GM18505 (cell line): ENCODE measurements around the gene MLLT3.

Experiments
- ATAC-seq: cut with Tn5 transposase; IDR thresholded peaks from one replicate; pipeline ENCODE4 v1.9.1; 2021; ENCODE audit not compliant: unreplicated experiment
- POLR2A ChIP-seq: IDR thresholded peaks from 4 replicates; pipeline ENCODE4 v1.6.1; 2011; ENCODE audit warnings: borderline replicate concordance; ENCODE audit not compliant: insufficient read depth, insufficient read length; ENCODE audit errors: extremely low read depth

Gene MLLT3

DNA sequence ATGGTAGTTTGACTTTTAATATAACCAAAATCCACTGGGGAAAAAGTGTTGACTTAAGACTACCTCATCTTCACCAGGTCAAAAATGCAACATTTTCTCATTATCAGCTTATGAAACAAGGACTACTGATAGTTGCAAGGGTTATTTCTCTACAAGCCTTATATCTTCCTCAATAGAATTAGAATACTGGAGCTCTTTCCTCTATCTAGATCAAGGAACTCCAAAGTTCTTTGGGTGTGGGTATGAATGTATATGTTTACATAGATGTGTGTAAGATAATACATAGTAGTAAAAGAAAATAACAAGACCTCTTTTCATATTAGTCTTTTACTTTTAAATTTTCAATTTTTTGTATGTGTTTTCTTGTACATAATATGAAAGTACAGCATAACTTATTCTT lies 244.5 kb downstream of the MLLT3 start:
- no peak for ATAC-seq
- no peak for TF ChIP-seq POLR2A

DNA sequence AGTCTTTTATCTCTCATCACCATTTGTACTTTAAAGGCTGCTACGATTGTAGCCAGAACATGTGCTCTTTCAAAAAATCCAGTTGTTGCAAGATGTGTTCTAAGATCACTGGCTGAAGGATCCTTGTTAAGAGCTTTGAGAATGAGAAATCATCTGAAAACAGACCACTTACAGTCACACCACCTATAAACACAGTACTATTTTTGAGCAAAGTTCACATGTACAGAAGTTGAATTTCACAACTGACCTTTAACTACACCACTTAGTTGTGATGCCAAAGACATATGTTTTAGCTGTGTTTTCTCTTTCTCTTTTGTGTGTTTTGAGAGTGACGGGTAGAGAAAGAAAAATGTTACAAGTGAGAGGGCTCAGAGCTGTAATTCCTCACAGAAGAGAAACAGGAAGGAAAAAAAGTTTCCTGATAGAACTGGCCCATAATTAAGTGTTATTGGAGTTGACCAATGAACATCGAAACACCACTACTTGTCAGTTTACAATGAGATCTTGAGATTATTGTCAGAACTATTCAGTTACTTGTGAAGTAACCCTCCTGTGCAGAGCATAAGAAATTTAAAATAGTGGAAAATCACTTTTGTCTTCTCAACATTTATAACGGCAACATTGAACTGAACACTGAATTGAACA lies 245.4 kb downstream of the MLLT3 start:
- no peak for TF ChIP-seq POLR2A
- ATAC-seq = no peak

DNA sequence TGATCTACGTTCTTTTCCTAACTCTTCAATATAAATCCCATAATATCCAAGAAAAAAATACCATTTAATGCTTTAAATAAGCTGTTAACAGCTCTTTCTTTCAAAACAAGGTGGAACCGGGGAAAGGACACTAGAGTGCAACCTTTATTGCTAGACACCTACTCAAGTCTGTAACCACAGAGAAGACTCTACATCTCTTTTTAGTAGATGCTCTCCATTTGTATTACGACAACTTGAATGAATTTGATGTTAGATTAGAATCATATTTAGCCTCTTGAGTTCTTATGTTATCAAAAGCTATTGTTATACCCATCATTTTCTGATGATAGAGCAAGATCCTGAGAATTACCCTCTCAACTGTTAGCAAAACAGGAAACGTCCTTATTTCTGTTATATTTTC lies 246.3 kb downstream of the MLLT3 start:
- no peak for ATAC-seq
- no peak for TF ChIP-seq POLR2A

DNA sequence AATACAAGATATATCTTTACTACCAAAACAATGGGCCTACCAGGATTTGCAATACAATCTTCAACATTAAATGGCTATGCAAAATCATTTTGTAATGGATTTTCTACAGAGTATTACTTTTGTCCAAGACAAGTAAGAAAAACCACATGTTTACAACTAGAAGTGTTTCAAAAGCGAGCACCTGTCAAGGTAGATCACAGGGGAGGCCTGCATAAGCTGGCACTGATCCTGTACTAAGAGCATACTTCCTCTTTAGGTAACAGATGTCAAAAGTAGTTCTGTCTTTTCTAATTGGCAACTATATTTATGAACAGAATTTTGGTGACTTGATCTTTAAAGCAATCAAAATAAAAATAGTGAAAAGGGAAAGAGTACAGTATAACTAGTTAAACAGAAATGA lies 249.0 kb downstream of the MLLT3 start:
- no peak for ATAC-seq

DNA sequence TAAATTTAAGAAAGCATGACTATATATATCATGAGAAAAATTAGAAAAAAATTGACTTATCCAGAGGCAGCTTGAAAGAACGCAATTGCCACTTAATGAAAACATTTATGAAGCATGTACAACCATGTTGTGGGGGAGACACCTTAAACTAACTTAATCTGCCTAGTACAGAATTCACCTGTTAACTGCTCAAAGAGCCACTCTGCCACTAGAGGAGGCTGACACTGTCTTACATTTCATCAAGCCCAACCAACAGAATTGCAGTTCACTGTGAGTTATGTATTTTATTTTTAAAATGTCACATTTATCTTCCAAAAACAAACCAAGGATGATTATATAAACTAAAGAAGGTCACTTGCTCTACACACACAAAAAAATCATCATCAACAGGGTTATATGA lies 252.9 kb downstream of the MLLT3 start:
- ATAC-seq = no peak
- TF ChIP-seq POLR2A = no peak

More for the DNA sequence above, 249.0 kb downstream of the MLLT3 start:
- TF ChIP-seq POLR2A = no peak

DNA sequence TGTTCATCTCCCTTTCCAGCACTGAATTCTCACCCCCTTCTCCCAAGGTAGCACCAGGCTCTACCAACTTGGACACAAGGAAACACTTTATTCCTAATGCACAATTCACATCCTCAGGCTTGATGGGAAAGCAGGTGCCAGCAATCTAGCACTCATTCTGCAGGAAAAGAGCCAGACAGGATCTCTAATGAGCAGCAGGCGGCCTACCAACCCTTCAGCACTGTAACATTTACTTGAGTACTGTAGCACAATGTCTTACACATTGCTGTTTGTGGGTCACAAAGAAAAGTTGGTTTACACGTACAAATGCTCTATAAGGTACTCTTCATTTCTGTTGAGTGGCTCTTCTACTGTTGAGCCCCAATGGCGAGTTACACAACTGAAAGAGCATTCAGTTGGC lies 254.4 kb downstream of the MLLT3 start:
- TF ChIP-seq POLR2A = no peak
- no peak for ATAC-seq

DNA sequence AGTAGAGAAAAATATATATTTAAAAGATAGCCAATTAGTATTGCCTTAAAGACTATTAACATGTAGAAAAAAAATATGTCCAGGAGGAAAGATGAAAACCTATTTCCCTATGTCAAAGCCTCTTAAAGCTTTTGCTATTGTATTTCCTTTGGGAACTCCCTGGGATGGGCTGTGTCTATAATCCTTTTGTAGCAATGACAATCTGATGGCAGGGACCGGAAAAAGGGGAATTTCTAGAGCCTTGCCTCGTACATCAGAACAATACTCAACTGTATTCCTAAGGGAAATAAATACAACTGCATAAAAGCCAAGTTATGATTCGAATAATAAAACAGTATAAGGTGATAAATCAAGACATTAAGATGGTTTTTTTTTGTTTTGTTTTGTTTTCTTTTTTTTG lies 257.3 kb downstream of the MLLT3 start:
- no peak for ATAC-seq
- TF ChIP-seq POLR2A = no peak

DNA sequence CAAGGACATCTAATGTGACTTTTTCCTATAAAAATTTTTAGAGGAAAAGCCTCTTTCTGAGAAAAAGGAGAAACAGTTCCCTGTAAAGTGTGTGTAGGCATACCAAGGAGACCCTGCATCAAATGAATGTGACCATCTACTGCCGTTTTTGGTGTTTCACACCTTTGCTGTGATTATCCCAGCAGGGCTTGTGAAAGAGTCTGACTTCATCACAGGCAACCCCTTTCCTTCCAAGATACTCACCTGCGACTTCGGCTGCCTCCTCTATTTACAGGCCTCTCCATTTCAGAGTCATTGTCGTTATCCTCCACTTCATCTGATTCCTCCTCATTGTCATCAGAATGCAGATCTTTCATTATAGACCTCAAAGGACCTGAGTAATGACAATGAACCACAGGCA lies 259.1 kb downstream of the MLLT3 start:
- no peak for ATAC-seq
- no peak for TF ChIP-seq POLR2A

DNA sequence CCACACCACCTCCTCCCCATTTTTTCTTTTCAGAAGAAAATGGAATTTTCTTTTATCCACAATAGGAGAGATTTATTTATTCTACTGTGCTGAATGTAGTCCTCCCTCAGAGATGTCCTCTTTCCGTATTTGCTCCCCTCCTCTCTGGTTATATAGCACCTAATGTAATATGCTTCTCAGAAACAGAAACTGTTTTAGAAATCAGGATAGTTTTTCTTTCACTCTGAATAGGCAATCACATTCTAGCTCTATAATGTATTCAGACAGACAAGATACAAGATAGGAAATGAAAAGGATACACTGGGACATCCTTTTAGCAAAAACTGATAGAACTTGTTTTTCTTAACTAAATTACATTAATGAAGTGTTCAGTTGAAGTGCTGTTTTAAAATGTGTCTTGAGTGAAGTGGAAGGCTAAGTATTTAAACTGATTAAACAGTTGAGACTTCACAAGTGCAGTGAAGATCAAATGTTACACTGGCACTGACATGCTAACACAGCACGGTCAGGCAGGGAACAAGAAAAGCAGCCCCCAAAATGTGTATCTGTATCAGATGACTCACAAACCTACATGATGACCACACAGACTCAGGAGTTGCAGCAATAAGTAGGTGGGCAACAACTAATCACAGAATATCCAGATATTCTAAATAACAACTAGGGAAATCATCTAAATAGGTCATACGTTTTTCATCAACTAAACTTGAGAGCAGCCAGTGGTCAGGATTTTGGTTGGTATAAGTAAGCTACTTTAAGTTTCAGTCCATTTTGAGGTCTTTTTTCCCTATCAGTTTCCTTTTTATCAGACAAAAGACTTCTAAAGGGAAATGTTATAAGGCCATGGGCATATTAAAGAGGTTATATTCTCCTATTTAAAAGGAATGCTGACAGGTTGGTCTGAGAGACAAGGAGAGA lies 260.4 kb downstream of the MLLT3 start:
- TF ChIP-seq POLR2A = no peak
- ATAC-seq = no peak

DNA sequence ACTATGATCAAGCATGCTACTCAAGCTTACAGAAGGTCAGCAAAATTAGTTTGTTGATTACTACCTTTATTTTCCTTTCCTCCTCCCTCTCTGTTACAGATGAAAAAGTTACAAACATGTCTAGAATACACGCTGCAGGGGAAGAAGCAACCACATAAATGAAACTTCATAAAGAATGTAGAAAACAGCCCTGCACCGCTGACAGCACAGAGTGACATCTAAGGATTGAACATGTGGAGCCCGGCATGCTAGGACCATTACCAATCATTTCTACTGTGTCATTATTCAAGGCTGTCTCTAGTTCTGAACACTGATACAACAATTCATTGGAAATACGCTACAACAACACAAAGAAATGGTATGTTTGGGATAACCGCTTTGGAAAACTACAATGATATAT lies 261.1 kb downstream of the MLLT3 start:
- ATAC-seq = no peak
- no peak for TF ChIP-seq POLR2A

DNA sequence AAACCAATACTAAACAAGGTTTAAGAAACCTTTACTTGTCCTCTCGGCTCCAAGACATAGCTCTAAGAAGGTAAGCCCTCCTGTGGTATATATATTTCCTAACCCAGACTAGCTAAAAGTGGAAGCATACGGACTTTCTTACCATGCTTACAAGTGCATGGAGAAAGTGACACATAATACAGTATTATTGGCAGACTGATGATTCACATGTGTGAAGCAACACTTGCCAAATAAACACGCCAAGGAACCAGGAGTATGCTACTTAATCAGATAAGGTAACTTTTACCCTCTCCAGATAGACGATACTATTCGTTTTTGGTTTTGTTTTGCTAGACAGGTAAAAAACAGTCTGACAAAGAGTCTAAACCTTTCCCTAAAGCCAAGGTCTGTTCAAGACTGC lies 264.1 kb downstream of the MLLT3 start:
- TF ChIP-seq POLR2A = no peak
- no peak for ATAC-seq

DNA sequence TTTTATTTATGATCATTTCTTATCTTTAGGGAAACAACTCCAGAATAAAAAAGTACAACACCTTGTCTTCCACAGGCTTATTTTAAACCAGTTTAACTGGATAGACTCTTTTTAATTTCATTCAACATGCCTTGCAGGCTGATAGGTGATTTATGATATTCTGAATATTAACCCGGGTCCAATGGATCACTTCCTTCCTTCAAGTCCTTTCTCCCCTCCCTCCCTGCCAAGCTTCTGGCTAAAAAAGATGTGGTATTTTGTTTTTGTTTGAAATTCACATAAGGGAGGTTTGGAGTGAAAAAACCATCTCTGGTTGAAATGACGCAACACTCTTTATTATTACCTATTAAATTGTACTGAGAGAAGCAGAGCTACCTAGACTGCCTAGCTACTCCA lies 265.3 kb downstream of the MLLT3 start:
- ATAC-seq = no peak
- no peak for TF ChIP-seq POLR2A

DNA sequence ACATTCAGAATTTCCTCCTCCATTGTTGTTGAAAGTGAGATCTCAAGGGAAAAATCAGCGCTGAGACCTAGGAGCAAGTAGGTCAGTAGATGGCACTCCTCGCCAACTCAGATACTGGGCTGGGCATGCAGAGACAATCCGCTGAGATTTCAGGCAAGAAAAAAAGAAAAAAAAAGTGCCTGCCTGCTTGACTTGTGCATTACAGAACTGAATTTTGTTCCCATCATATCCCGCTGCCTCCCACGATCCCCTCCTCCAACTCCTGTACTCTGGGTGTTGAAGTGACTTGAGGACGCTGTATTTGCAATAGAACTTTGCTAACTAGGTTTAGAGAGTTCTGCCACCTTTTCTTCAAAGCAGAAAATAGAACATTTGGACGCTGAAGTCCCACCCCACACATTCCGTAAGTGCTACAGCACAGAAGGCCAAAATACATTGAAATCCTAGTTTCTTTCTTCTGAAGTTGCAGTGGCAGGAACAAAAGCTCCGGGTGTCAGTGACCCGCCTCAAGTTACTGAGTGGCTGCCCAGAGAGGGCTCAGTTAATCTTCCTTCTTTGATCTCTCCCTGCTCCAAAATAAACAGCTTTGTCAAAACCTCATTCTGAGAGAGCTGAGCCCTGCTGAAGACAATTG lies 265.8 kb downstream of the MLLT3 start:
- ATAC-seq = peak; percentile 44
- TF ChIP-seq POLR2A = no peak

DNA sequence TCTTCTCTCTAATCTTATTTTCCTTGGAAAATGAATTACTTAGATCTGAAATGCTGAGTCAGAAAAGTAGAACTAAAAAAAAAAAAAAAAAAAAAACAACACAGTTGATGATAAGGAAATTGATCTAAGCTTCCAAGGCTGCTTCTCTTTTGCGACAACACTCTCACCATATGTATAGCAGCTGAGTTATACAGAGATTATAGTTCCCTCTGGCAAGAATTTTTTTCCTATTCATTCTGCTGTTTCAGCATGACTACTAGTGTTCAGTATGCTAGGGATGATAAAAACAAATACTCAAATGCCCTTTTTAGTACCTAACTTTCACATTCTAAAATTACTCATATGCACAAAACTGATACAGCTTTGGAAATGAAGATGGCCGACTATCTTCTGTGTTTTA lies 267.3 kb downstream of the MLLT3 start:
- no peak for ATAC-seq
- no peak for TF ChIP-seq POLR2A
